Esophagus (tissue), 2 donors: Measurements from ENCODE around the gene ODAD4. TPM values are rescaled to one million over a fixed set of nuclear protein-coding genes. Genes with fewer than 3 reads are reported as not detected.

Experiments
- H3K27ac ChIP-seq, 2 donors: one replicate each; pipeline ENCODE4 v1.5.1; 2013; ENCODE audit warnings: low read depth in 2 of 2, mild to moderate bottlenecking in 2 of 2, inconsistent platforms in 1 of 2, low read length in 1 of 2, moderate library complexity in 1 of 2
- H3K27me3 ChIP-seq, 2 donors: one replicate each; pipeline ENCODE4 v1.6.1; 2013; ENCODE audit warnings: low read length in 2 of 2, control low read depth in 1 of 2, mild to moderate bottlenecking in 1 of 2; ENCODE audit not compliant: insufficient read depth in 2 of 2, control insufficient read depth in 1 of 2
- H3K36me3 ChIP-seq, 2 donors: one replicate each; pipeline ENCODE4 v1.6.1; 2013; ENCODE audit warnings: low read length in 1 of 2; ENCODE audit not compliant: control insufficient read depth in 2 of 2, insufficient read depth in 2 of 2
- H3K4me1 ChIP-seq, 2 donors: one replicate each; pipeline ENCODE4 v1.6.1; 2013; ENCODE audit warnings: low read length in 1 of 2; ENCODE audit not compliant: control insufficient read depth in 2 of 2, insufficient read depth in 2 of 2
- H3K4me3 ChIP-seq, 2 donors: one replicate each; pipeline ENCODE4 v1.5.1; 2013; ENCODE audit warnings: low read length in 2 of 2, mild to moderate bottlenecking in 2 of 2, low read depth in 1 of 2, moderate library complexity in 1 of 2
- H3K9me3 ChIP-seq, 2 donors: one replicate each; pipeline ENCODE4 v1.6.1; 2013; ENCODE audit warnings: mild to moderate bottlenecking in 2 of 2, low read depth in 1 of 2, low read length in 1 of 2, moderate library complexity in 1 of 2; ENCODE audit not compliant: control insufficient read depth in 2 of 2, insufficient read depth in 1 of 2
- WGBS, 2 donors: extraction: QIAGEN DNeasy Blood & Tissue Kit; methylation state at CpG; one replicate each; pipeline ENCODE4 v1.1.7; 2013; 5-methylcytosine and 5-hydroxymethylcytosine counted together
- polyA plus RNA-seq, 2 donors: library from polyadenylated mRNA; stranded (reverse); fragments of 200-250 nt; gene quantifications; one replicate each; pipeline ENCODE4 v1.2.3, GENCODE V29; 2013
- donor health status: healthy with polysubstance abuse.
- donor health status: Bipolar disorder and iron deficiency.

Gene ODAD4
- polyA plus RNA-seq, 2 donors = 0.18 to 0.31 TPM

- WGBS, 2 donors = 85 to 86% methylated on average over 1 of the region's 1 CpG
- Histone ChIP-seq H3K9me3 (no peaks in the 10 kb centered on the region), H3K27ac (no peak overlapping the region), H3K36me3 (peaks cover 36 to 49% of the 10 kb centered on the region in 2 donors), H3K27me3 (no peaks in the 10 kb centered on the region), H3K4me1 (peaks cover 5% of the 10 kb centered on the region in 2 donors), H3K4me3 (no peak overlapping the region)
These were observed 17.5 kb upstream of the ODAD4 start for GRCh38 chr17:41912925-41913324.

- no peak overlapping the region for H3K4me3 ChIP-seq
- whole genome bisulfite sequencing, 2 donors = 80 to 92% methylated on average over 4 of the region's 4 CpGs
- peaks cover 5% of the 10 kb centered on the region in 2 donors for H3K4me1 ChIP-seq
- no peak overlapping the region for H3K27ac ChIP-seq
- H3K36me3 ChIP-seq = peaks cover 33 to 42% of the 10 kb centered on the region in 2 donors
- H3K9me3 ChIP-seq = no peaks in the 10 kb centered on the region
- no peaks in the 10 kb centered on the region for H3K27me3 ChIP-seq
These were observed 16.6 kb upstream of the ODAD4 start for GRCh38 chr17:41913798-41914197.

- no peak overlapping the region for H3K4me3 ChIP-seq
- 62 to 71% methylated on average over 6 of the region's 6 CpGs for WGBS, 2 donors
These were observed 16.1 kb upstream of the ODAD4 start for GRCh38 chr17:41914358-41914766.

GRCh38 chr17:41915020-41915419 lies 15.4 kb upstream of the ODAD4 start:
- Histone ChIP-seq H3K27me3 (no peaks in the 10 kb centered on the region), H3K9me3 (no peaks in the 10 kb centered on the region), H3K4me1 (peaks cover 3 to 9% of the 10 kb centered on the region in 2 donors), H3K36me3 (peaks cover 28 to 30% of the 10 kb centered on the region in 2 donors), H3K4me3 (no peak overlapping the region), H3K27ac (no peak overlapping the region)
- WGBS, 2 donors = 75 to 85% methylated on average over 5 of the region's 5 CpGs

More at GRCh38 chr17:41914358-41914766, 16.1 kb upstream of the ODAD4 start:
- no peaks in the 10 kb centered on the region for H3K9me3 ChIP-seq
- peaks cover 33 to 36% of the 10 kb centered on the region in 2 donors for H3K36me3 ChIP-seq
- no peak overlapping the region for H3K27ac ChIP-seq
- H3K27me3 ChIP-seq = no peaks in the 10 kb centered on the region
- H3K4me1 ChIP-seq = peaks cover 3 to 6% of the 10 kb centered on the region in 2 donors

- H3K36me3 ChIP-seq = peaks cover 23 to 24% of the 10 kb centered on the region in 2 donors
- H3K27me3 ChIP-seq = no peaks in the 10 kb centered on the region
- H3K27ac ChIP-seq = no peak overlapping the region
- no peak overlapping the region for H3K4me3 ChIP-seq
- 61 to 68% methylated on average over 2 of the region's 2 CpGs for WGBS, 2 donors
- no peaks in the 10 kb centered on the region for H3K9me3 ChIP-seq
- H3K4me1 ChIP-seq = peaks cover 0 to 9% of the 10 kb centered on the region in 2 donors
These were observed 14.9 kb upstream of the ODAD4 start for GRCh38 chr17:41915566-41915965.

- Histone ChIP-seq H3K9me3 (no peaks in the 10 kb centered on the region), H3K27ac (peak overlapping the region in 1 of 2 donors; percentile 8), H3K27me3 (no peaks in the 10 kb centered on the region), H3K4me1 (peaks cover 0 to 9% of the 10 kb centered on the region in 2 donors), H3K36me3 (peaks cover 12 to 15% of the 10 kb centered on the region in 2 donors), H3K4me3 (peak overlapping the region in 1 of 2 donors; percentile 75)
- WGBS, 2 donors = 25 to 33% methylated on average over 4 of the region's 4 CpGs
These were observed 13.2 kb upstream of the ODAD4 start for GRCh38 chr17:41917192-41917591.

- Histone ChIP-seq H3K9me3 (no peaks in the 10 kb centered on the region), H3K4me1 (peaks cover 0 to 9% of the 10 kb centered on the region in 2 donors), H3K36me3 (peaks cover 9% of the 10 kb centered on the region in 2 donors), H3K27me3 (no peaks in the 10 kb centered on the region), H3K4me3 (peak overlapping the region; percentile 75 to 76), H3K27ac (peak overlapping the region; percentile 85 to 87)
- 5% methylated on average over 26 of the region's 26 CpGs for WGBS, 2 donors
These were observed 12.6 kb upstream of the ODAD4 start for GRCh38 chr17:41917679-41918313.

GRCh38 chr17:41918314-41919164 lies 11.9 kb upstream of the ODAD4 start, which contains the start of gene ACLY:
Gene ACLY (minus strand): TSS chr17:41918951. CDS start chr17:41913873, 5,078 bp downstream.
- H3K36me3 ChIP-seq = peaks cover 2 to 3% of the 10 kb centered on the region in 2 donors
- peak within 1 kb of the TSS; percentile 85 to 87 for H3K27ac ChIP-seq
- WGBS, 2 donors = 0% methylated on average over 76 to 80 of the region's 80 CpGs
- H3K4me3 ChIP-seq = peak within 1 kb of the TSS; percentile 75 to 76
- no peaks in the 10 kb centered on the region for H3K27me3 ChIP-seq
- H3K4me1 ChIP-seq = peaks cover 0 to 9% of the 10 kb centered on the region in 2 donors
- no peaks in the 10 kb centered on the region for H3K9me3 ChIP-seq

- Histone ChIP-seq H3K27ac (peak overlapping the region; percentile 81 to 84), H3K36me3 (no peaks in the 10 kb centered on the region), H3K4me1 (peaks cover 0 to 7% of the 10 kb centered on the region in 2 donors), H3K27me3 (no peaks in the 10 kb centered on the region), H3K9me3 (no peaks in the 10 kb centered on the region), H3K4me3 (peak overlapping the region; percentile 37 to 75)
- WGBS, 2 donors = 6 to 9% methylated on average over 31 to 33 of the region's 33 CpGs
These were observed 11.1 kb upstream of the ODAD4 start for GRCh38 chr17:41919165-41919817.
